GDM1 (cell line): Measurements from ENCODE around the gene SLC35G4.
"Not testable (repeated sequence)": the region's sequence is repeated elsewhere in the genome, so short reads cannot be mapped to it uniquely, and the experiment has no call there.

ENCODE experiments used
- DNase-seq: peaks from one replicate; lab custom pipeline; 2025; lab: John Stamatoyannopoulos, UW

SLC35G4 gene

DNA sequence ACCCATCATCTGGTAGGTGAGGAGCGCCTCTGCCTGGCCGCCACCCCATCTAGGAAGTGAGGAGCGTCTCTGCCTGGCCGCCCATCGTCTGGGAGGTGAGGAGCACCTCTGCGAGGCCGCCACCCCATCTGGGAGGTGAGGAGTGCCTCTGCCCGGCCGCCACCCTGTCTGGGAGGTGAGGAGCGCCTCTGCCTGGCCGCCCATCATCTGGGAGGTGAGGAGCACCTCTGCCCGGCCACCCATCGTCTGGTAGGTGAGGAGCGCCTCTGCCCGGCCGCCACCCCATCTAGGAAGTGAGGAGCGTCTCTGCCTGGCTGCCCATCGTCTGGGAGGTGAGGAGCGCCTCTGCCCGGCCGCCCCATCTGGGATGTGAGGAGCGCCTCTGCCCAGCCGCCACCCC, 4.2 kb downstream of the SLC35G4 start:
- DNase-seq: not testable (repeated sequence)

GRCh38 chr18:11614042-11614441, 4.6 kb downstream of the SLC35G4 start:
- not testable (repeated sequence) for DNase-seq

DNA sequence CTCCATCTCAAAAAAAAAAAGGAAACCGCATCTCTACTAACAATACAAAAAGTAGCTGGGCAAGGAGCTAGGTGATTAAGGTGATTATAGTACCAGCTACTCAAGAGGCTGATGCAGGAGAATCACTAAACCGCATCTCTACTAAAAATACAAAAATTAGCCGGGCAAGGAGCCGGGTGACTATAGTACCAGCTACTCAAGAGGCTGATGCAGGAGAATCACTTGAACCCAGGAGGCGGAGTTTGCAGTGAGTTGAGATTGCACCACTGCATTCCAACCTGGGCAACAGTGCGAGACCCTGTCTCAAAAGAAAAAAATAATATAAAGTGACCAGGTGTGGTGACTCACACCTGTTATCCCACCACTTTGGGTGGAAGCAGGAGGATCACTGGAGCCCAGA, 5.6 kb downstream of the SLC35G4 start:
- not testable (repeated sequence) for DNase-seq

DNA sequence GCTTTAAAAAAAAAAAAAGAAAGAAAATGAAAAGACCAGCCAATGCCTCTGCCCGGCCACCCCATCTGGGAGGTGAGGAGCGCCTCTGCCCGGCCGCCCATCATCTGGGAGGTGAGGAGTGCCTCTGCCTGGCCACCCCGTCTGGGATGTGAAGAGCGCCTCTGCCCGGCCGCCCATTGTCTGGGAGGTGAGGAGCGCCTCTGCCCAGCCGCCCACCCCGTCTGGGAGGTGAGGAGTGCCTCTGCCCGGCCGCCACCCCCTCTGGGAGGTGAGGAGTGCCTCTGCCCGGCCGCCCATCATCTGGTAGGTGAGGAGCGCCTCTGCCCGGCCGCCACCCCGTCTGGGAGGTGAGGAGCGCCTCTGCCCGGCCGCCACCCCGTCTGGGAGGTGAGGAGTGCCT, 37.9 kb downstream of the SLC35G4 start:
- DNase-seq: not testable (repeated sequence)

DNA sequence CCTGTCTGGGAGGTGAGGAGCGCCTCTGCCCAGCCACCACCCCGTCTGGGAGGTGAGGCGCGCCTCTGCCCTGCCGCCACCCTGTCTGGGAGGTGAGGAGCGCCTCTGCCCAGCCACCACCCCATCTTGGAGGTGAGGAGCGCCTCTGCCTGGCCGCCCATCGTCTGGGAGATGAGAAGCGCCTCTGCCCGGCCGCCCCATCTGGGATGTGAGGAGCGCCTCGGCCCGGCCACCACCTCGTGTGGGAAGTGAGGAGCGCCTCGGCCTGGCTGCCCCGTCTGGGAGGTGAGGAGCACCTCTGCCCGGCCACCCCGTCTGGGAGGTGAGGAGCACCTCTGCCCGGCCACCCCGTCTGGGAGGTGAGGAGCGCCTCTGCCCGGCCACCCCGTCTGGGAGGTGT, 38.4 kb downstream of the SLC35G4 start:
- not testable (repeated sequence) for DNase-seq

DNA sequence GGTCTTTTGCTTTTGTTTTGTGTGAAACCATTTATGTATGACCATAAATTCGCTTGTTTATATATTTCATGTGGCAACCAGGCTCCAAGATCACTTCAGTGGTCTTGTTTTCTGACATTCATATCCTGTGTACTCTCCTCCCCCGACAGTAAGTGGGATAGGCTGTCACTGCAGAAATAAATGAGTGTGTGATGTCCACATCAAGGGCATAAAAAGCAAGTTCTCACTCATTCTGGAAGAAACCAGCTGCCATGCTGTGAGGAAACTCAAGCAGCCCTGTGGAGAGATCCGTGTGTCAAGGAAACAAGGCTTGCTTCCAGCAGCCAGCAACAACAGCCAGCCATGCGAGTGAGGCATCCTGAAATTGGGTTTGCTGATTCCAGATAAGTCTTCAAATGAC, 40.4 kb downstream of the SLC35G4 start:
- DNase-seq: no peak

- no peak for DNase-seq
These were observed 42.5 kb downstream of the SLC35G4 start for GRCh38 chr18:11651899-11652298.

DNA sequence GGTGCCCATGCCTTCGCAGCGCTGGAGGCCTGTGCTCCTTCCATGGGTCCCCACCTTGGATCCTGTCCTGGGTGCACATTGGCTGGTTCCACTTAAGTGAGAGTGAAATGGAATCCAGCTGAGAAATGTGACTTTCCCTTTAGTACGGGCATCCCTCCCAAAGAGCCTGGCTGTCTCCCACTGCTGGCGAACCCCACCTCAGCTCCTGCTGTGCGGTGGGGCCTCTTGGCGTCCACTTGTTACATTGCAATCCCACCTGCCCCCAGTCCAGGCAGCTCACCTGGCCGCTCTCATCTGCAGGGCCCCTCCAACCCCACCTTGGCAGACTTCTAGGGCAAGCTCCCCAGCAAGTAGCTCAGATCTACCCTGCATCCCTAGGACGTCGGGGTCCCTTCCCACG, 44.1 kb downstream of the SLC35G4 start:
- DNase-seq: no peak

- DNase-seq: no peak
These were observed 45.6 kb downstream of the SLC35G4 start for GRCh38 chr18:11654736-11655605.

- DNase-seq: no peak
These were observed 46.2 kb downstream of the SLC35G4 start for GRCh38 chr18:11655606-11655932.

GRCh38 chr18:11657152-11657551, 47.8 kb downstream of the SLC35G4 start:
- no peak for DNase-seq

- DNase-seq: no peak
These were observed 48.2 kb downstream of the SLC35G4 start for GRCh38 chr18:11657554-11657953.

GRCh38 chr18:11658019-11658418, 48.6 kb downstream of the SLC35G4 start:
- DNase-seq: no peak

DNA sequence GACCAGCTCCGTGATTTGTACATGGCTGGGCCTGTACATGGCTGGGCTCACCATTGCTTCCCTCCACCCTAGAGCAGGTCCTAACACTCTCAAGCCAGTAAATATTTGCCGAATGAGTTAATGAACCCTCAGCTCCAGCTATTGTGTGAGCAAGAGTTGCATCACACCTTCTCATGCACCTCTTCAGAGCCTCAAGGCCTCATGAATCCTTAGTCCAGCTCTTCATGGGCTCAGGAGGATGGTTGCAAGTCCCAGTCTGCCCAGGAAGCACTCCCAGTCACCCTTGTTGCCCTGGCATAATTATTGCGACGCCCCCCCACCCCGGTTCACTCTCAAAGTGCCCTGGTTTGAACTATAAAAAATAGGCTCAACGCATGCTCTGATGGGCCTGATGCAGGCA, 49.6 kb downstream of the SLC35G4 start:
- DNase-seq: no peak
